Stimulated activated CD4-positive, alpha-beta T cell treated with anti-CD3 and anti-CD28 coated beads, Interleukin-1b, Interleukin-23, amount 100 ng/mL, for 4 hours (primary cell): ENCODE results near the gene NSD1.
"Not testable (repeated sequence)": the region's sequence is repeated elsewhere in the genome, so short reads cannot be mapped to it uniquely, and the experiment has no call there.

Source experiments
- DNase-seq, 2 donors: peaks; one replicate each; pipeline ENCODE4 v3.0.0-alpha.2; 2020; ENCODE audit warnings: low read depth in 2 of 2

Gene NSD1

DNA sequence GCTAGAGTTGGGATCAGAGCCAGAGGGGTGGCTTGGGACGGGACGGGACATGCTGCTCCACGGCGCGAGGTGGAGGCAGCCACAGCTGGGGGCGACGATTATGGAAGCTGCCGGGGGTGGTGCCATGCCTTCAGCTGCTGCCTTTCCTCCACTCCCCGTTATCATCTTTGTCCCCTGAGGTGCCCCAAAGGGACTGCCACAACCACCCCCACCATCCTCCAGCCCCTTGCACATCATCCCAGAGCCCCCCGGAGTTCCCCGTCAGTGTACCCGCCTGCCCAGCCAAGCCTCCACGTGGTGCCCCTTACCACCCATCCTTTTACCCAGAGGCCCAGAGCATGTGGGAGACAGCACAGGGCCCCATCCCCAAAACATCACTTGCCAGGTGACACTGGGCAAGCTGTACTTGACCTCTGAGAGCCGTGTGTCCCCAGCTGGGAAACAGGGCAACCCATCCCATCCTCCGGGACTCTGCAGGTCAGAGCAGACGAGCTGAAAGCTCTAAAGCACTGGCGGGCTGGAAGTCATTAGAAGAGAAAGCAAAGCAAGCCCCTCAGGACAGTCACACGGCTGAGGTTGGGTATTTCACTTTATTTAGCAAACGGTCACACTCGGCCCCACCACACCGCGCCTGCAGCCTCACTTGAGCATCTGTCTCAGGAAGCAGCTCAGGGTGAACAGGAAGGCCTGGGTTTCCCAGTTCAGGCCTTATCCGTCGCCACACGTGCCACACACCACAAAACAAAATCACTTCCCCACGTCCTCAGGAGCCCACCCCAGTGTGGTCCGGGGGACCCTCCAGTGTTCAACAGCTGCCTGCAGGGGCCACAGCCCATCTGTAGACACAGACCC, 197.6 kb downstream of the NSD1 start:
- no peak for DNase-seq

DNA sequence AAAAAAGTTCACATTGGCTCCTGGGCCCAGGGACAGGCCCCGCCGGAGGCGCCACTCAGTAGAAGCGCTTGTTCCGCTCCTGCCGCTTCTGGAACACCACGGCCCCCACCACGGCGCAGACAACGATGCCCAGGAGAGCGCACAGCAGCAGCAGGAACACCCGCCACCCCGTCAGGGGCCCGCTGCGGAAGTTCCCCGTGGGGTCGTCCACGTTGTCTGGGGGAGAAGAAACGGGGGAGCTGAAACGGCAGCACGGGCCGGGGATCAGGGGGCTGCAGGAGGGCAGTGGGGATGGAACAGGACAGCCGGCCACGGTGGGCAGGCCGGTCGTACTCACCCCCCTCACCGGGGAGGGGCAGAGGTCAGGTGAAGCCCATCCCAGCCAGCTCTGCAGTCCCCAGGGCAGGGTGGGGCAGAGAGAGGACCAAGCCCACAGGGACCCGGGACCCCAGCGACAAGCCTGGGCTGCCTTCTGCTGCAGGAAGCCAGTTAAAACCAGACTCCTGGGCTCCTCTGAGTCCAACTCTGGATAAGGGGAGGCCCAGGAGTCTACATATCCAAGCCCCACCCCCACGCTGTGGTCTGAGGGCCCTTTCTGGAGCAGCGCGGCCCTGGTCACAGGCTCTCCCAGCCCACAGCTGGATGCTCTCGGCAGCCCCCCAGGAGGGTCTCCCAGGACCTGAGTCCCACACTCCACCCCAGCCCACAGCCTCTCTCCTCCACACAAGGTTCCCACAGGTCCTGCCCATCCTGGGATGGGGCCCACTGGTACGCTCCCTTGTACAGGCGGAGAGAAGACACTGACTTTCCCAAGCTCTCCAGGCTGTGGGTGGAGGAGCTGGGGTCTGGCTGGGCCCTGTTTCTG, 198.7 kb downstream of the NSD1 start:
- DNase-seq: no peak

DNA sequence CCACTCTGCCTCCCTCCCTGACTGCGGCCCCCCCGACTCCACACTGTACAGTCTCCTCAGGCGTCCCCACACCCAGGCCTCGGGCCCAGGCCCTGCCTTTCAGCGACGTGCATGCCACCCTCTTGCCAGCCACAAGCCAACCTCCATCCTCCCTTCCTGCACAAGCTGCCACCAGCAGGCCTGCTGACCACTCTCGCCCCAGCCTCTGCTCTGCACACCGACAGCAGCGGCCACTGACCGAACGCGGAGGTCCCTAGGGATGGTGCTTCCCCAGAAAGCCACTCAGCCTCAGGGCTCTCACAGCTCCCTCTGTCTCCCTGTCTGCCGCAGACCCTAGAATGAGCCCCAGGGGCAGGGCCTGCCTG, 199.3 kb downstream of the NSD1 start:
- no peak for DNase-seq

DNA sequence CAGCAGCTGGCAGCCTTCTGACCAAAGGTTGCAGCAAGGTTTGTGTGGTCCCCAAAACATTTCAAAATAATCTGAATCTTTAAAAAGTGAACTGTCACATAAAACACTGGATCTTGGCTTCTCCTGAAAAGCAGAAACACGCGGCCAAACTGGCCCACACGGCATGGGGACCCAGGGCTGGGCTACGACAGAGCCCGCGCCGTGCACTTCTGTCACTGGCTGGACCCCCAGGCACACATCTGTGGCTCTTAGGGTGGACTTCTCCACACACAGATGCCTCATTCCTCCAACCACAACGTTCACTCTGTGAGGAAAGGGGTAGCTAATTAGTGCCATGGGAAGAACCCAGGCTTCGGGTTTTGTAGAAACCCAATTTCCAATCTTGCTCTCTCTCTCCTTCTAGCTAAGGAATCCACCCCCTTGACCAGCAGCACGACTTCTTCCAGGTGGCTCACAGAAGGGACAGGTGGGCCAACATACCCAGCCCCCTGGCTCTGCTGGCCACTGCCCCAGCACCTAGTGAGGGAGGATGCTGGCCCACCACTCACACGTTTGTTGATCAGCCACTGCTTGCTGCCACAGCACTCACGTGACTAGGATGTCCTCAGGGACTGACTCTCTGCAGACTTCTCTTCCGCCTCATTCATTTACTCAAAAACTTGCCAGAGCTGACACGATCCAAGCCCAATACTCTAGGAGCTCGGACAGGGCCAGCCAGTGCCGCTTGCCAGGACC, 200.0 kb downstream of the NSD1 start:
- DNase-seq: no peak

DNA sequence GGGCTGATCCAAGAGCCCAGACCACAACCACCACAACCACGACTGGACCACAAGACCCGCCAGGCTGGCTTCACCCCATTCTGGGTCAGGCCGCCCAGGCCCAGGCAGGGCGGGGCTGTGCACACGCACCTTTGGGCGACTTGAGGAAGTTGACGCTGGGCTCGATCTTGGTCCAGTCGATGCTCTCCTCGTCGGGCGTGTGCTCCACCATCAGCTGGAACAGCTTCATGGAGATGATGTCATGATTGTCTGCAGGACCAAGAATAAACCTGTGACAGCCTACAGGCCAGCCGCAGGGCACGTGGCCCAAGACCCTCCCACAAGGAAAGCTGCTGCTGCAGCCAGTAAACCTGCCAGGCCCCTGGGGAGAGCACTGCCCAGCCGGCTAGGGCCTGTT, 200.6 kb downstream of the NSD1 start:
- DNase-seq: no peak

DNA sequence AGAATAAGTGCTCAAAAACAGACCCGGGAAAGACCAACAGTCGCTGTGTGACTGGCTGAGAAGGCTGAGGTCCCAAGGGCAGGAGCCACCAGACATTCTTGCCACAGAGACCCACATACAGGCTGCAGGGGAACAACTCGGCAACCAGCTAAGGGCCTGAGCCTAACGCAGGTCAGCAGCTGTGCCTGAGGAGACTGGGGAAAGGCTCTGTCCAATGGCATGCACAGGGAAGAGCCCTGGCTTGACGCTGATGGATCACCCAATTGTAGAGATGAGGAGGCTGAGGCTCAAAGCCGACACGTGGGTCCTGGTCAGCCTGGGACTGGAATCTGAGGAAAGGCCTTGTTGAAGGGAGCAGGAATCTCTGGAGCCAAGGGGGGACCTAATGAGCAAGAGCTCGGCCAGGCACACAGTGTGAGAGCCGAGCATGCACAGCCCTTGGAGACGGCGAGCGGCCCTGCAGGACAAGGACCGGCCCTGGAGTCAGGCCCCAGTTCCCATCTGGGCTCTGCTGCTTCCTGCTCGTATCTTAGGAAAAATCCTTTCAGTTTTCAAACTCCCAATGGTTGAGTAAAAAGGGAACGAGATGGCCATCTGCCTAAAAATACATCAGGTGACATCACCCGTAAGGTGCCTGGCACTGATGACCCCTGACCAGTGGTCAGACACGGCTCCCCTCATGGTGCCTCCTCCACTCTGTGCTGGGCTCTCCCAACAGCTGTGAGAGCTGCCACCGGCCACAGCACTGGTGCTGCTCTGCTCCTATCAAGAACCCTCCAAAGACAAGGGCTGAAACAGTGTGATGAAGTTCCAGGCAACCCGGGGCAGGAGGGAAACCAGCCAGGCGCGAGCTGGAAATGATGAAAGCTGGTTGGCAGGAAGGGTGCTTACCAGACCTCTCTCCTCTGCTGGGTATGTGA, 201.5 kb downstream of the NSD1 start:
- DNase-seq: no peak

DNA sequence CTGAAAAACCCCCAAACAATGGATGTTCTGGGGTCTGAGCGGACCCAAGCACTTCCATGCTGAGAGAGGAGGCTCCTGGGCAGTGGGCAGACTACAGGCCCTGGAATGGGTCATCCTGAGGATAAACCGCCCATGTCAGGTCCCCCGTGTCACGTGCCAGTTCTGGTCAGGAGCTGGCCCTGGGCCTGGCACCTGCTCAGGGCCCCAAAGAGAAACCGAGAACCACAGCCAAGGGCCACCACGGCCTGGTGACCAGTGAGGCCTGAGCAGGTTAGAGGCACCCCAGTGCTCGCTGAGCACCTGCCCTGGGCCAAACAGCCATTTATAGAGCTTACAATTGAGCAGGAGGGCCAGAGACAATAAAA, 202.1 kb downstream of the NSD1 start:
- no peak for DNase-seq

DNA sequence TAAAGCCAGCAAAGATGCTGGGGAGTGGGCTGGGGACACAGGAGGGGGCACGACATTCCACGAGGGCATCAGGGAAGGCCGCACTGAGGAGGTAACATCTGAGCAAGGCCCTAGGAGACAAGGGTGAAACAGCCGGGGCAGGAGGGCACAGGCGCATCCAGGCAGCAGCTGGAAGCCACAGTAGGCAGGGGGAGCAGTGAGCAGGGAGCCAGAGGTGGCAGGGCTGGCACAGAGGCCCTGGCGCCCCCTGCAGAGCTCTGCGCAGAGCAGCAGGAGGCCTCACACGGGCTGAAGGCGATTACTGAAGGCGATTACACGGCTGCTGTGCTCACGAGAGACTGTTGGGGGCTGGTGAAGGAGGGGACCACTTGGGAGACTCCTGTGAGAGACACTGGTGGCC, 202.5 kb downstream of the NSD1 start:
- DNase-seq: no peak

DNA sequence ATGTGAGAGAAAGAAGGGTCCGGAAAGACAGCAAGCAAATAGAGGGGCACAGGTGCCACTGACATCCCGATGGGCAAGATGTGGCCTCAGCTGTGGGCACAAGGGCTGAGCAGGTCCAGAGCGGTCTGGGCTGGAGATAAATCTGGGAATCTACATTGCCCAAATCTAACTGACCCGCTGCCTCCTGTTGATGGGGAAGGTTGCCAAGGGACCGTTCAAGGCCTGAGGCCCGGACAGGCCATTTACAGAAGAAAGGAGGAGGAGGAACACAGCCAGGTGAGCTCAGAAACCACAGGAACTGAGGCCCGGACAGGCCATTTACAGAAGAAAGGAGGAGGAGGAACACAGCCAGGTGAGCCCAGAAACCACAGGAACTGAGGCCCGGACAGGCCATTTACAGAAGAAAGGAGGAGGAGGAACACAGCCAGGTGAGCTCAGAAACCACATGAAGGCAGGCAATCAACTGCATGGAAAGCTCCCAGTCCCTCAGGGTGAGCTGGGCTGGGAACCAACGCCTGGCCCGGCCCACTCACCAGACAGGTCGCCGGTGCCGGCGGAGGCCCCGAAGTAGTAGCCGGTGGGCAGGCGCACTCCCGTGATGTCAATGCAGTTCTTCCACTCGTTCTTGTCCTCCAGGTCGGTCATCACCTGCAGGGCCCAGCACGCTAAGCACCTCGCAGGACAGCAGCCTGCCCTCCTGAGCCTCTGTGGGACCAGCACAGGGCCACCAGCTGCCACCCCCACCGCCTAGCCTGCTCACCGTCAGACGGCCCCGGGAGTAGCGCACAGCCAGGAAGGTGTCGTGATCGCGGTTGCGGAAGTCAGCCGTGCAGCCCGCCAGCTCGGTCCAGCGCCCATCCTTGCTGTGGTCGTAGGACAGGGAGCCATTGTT, 203.3 kb downstream of the NSD1 start:
- DNase-seq: no peak

DNA sequence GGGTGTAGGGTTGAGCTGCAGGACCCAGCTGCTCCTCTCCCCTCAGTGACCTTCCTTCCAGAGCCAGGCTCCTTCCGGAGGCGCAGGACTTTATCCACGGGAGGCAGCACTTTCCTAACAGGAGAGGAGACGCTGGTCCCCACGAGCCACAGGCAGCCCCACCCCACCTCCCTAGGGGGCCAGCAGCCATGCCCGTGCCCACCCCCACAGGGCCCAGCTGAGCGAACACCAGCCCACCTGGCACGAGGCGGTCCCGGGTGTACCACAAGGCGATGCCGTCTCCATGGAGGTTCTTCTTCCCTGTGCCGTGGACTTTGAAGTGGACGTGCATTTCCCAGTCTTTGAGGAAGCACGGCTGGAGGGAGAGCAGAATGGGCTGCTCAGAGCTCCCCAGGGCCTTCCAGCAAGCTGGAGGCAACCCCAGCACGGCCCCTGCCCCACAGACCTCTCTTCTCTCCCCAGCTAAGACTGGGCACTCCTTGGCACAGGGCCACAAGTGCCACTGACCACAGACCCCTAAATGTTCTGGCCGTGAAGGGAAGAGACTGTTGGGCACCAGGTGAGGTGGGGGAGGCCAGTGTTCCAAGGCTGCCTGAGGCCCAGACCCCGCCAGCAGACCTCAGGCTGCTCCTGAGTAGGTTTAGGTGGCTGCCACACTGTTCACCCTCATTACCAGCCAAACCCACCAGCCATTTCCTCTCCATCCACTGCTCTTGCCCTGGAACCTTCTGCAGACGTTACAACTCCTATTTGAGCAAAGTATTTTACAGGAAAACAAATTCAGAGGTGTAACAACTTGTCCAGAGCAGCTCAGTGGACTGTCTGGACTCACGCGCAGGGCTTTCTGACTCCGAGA, 204.9 kb downstream of the NSD1 start:
- DNase-seq: no peak

DNA sequence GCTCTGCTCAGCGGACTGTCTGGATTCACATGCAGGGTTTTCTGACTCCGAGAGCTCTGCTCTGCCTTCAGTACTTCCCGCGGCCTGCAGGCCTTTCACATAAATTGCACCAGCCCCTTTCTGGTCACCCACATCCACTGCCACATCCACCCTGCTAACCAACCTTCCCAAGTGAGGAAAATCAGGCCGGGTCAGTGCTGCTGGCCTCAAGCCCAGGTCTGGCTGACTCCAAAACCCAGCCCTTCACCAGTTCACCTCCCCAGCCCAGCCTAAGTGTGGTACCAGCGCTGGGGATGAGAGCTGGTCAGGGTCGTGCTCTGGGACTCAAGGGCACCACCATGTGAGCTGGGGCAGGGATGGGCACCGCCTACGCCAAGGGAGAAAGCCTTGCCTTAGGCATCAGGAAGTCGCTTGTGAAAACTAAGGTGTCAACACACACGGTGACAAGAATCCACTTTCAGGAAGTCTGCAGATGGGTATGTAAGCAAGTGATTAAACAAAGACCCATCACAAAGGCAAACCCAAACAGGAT, 205.6 kb downstream of the NSD1 start:
- no peak for DNase-seq

DNA sequence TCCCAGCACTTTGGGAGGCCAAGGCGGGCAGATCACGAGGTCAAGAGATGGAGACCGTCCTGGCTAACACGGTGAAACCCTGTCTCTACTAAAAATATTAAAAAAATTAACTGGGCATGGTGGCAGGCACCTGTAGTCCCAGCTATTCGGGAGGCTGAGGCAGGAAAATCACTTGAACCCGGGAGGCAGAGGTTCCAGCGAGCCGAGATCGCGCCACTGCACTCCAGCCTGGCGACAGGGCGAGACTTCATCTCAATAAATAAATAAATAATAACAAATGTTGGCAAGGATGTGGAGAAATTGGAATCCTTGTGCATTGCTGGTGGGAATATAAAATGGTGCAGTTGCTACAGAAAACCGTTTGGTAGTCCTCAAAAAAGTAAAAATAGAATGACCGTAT, 209.4 kb downstream of the NSD1 start:
- DNase-seq: not testable (repeated sequence)

DNA sequence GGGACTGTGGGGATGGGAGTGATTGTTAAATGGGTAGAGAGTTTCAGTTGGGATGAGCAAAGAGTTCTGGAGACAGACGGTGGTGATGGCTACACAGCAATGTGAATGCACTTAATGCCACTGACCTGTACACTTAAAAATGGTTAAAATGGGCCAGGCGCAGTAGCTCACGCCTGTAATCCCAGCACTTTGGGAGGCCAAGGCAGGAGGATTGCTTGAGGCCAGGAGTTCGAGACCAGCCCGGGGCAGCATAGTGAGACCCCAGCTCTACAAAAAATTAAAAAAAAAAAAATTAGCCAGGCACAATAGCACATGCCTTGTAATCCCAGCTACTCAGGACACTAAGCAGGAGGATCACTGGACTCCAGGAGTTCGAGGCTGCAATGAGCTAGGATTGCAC, 210.2 kb downstream of the NSD1 start:
- DNase-seq: no peak

DNA sequence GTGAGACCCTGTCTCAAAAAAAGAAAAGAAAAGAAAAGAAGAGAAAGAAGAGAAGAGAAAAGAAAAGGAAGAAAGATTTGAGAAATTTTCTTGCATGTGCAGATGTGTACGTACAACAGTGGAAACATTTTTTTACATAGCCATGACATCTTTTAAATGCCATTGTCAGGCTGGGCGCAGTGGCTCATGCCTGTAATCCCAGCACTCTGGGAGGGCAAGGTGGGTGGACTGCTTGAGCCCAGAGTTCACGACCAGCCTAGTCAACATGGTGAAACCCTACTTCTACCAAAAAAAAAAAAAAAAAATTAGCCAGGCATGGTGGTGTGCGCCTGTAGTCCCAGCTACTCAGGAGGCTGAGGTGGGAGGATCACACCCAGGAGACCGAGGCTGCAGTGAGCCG, 211.3 kb downstream of the NSD1 start:
- no peak for DNase-seq

DNA sequence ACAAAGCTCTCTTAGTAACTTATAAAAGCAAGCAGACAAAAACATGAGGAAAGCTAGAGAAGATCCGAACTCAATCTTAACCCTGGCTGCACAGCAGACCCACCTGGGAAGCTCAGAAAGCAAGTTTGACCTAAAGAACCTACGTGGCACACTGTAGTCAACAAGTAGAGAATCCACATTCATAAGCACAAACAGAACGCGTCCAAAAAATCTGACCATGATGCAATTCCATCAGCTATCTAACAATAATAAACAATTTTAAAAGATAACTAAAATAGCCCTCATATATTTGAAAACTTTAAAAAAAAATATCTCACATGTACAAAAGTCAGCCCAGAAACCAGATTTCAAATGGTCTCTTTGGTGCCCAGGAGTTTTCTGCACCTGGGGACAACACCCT, 213.2 kb downstream of the NSD1 start:
- DNase-seq: no peak

DNA sequence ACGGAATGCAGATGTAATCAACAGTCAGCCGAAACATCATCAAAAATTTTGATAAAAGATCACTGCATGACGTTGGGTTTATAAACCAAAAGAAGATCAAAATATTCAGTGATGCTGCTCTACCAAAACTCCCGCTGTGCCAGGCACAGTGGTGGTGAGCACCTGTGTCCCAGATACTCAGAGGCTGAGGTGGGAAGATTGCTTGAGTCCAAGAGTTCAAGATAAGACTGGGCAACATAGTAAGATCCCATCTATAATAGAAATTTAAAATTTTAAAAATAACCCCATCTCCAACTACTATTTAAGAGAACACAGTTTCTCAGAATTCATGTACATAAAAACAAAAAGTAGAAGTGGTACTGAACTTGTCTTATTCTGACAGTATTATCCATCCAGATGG, 214.1 kb downstream of the NSD1 start:
- no peak for DNase-seq

DNA sequence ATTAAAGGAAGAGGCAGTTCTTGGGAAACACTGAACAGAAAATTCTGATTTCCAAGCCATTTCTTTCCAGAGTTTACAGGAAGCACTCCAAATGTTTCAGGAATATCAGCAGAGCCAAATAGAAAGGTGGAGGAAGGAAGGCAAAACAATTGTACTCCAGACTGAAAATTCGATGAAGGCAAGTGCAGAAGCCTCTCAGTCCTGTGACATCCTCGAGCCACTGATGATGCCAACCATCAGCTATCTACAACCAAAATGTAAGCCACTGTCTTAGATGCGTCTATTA, 215.7 kb downstream of the NSD1 start:
- DNase-seq: no peak

DNA sequence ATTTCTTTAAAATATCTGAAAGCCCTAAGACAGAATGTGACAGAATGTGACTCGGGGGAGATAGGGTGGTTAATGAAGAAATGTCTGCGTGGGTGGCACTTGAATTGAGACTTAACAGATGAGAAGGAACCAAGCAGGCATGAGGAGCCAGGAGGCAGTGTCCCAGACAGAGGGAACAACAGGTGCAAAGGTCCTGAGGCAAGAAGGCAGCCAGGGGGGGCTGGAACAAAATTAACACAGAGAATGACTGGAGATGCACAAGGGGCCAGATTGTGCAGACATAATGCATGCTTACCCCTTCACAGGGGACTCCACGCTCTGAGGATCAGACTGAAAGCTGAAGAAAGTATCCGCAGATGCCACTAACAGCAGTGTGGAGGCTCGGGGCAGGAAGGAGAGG, 216.2 kb downstream of the NSD1 start:
- no peak for DNase-seq
